DLD1 (cell line): ENCODE data around the gene SOWAHC.

ENCODE experiments used
- in situ Hi-C: cut with HindIII; loops from 2 replicates; pipeline ENCODE4 v1.10.0; 2017; ENCODE audit warnings: low sequenced_read_pairs

Gene SOWAHC

GRCh38 chr2:109644571-109645275 lies 30.6 kb downstream of the SOWAHC start:
- in situ Hi-C loops, result loop anchor here (10.0 kb wide), 2 partner anchors 60 to 510 kb away; no protein-coding TSS in a partner anchor

- in situ Hi-C loops, result loop anchor here (10.0 kb wide), 2 partner anchors 61 to 511 kb away; no protein-coding TSS in a partner anchor
Measured at GRCh38 chr2:109645412-109646184, 31.4 kb downstream of the SOWAHC start.

- in situ Hi-C loops, result loop anchor here (10.0 kb wide), 2 partner anchors 62 to 512 kb away; no protein-coding TSS in a partner anchor
Measured at GRCh38 chr2:109646961-109647360, 32.8 kb downstream of the SOWAHC start.

GRCh38 chr2:109647636-109648035 lies 33.5 kb downstream of the SOWAHC start:
- in situ Hi-C loops, result loop anchor here (10.0 kb wide), 2 partner anchors 63 to 513 kb away; no protein-coding TSS in a partner anchor

GRCh38 chr2:109648041-109648527 lies 33.9 kb downstream of the SOWAHC start:
- in situ Hi-C loops, result loop anchor here (10.0 kb wide), 2 partner anchors 63 to 513 kb away; no protein-coding TSS in a partner anchor

GRCh38 chr2:109649736-109650695 lies 35.9 kb downstream of the SOWAHC start:
- in situ Hi-C loops, result loop anchor here (10.0 kb wide), 2 partner anchors 65 to 515 kb away; no protein-coding TSS in a partner anchor

GRCh38 chr2:109654326-109655050 lies 40.3 kb downstream of the SOWAHC start:
- in situ Hi-C loops, result no loop called here

GRCh38 chr2:109655287-109655686 lies 41.1 kb downstream of the SOWAHC start:
- in situ Hi-C loops, result no loop called here

GRCh38 chr2:109659396-109660045 lies 45.4 kb downstream of the SOWAHC start:
- in situ Hi-C loops, result no loop called here

GRCh38 chr2:109660046-109660860 lies 46.1 kb downstream of the SOWAHC start:
- in situ Hi-C loops, result no loop called here

- in situ Hi-C loops, result no loop called here
Measured at GRCh38 chr2:109662889-109663288, 48.7 kb downstream of the SOWAHC start.

- in situ Hi-C loops, result no loop called here
Measured at GRCh38 chr2:109663721-109664120, 49.6 kb downstream of the SOWAHC start.

- in situ Hi-C loops, result no loop called here
Measured at GRCh38 chr2:109666466-109666865, 52.3 kb downstream of the SOWAHC start.
